Epithelial cell of prostate (primary cell): Measurements from ENCODE around the gene ICA1L.

ENCODE experiments used
- DNase-seq: peaks from one replicate; pipeline ENCODE4 v3.0.0-alpha.2; 2011; ENCODE audit warnings: low read depth, low spot score
- H3K27ac ChIP-seq: fragments of 450-650 bp; 2 replicates; pipeline ENCODE4 v1.5.1; 2017; ENCODE audit warnings: mild to moderate bottlenecking

The ICA1L gene

GRCh38 chr2:202790676-202791075, 80.9 kb downstream of the ICA1L start:
- no peak overlapping the region for H3K27ac ChIP-seq
- DNase-seq = no peak

- no peak overlapping the region for H3K27ac ChIP-seq
- DNase-seq = no peak
These were observed 84.7 kb downstream of the ICA1L start for GRCh38 chr2:202786842-202787241.

- no peak overlapping the region for H3K27ac ChIP-seq
- no peak for DNase-seq
These were observed 88.5 kb downstream of the ICA1L start for GRCh38 chr2:202782940-202783558.

- DNase-seq = peak; percentile 94
- peak overlapping the region; percentile 53 for H3K27ac ChIP-seq
These were observed 91.0 kb downstream of the ICA1L start for GRCh38 chr2:202780514-202781021.

GRCh38 chr2:202778217-202778616, 93.3 kb downstream of the ICA1L start:
- DNase-seq = no peak

GRCh38 chr2:202774104-202774503, 97.5 kb downstream of the ICA1L start:
- no peak for DNase-seq
- no peak overlapping the region for H3K27ac ChIP-seq

More at GRCh38 chr2:202778217-202778616, 93.3 kb downstream of the ICA1L start:
- H3K27ac ChIP-seq = no peak overlapping the region

DNA sequence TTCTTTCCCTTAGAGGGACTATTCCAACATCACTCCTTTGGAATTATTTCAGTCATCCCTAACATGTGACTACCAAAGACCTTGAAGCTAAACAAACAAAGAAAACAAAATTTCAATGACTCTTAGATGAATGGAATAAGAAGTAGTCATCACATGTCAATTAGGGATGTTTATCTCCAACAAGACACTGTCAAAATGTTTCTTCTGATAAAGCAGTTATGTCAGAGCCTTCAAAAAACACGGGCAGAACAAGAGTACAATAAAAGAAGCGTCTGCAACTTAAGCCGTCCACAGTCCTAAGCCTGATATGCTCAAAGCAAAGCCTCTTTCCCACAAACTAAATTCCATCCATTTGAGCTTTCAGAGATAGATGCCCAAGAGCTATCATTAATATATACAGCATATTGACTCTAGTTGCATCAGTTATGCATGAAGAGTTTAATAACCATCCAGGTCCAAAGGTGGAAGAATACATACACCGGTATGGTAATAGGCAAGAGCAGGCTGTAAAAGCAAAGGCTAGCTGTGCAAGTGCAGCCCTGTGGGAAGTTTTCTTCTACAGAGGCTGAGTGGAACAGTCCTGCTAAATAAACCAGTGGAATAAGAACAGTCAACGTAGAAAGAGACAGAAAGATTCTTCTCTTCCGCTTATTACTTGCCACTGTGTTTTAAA, 98.1 kb downstream of the ICA1L start:
- H3K27ac ChIP-seq = no peak overlapping the region
- DNase-seq = no peak

DNA sequence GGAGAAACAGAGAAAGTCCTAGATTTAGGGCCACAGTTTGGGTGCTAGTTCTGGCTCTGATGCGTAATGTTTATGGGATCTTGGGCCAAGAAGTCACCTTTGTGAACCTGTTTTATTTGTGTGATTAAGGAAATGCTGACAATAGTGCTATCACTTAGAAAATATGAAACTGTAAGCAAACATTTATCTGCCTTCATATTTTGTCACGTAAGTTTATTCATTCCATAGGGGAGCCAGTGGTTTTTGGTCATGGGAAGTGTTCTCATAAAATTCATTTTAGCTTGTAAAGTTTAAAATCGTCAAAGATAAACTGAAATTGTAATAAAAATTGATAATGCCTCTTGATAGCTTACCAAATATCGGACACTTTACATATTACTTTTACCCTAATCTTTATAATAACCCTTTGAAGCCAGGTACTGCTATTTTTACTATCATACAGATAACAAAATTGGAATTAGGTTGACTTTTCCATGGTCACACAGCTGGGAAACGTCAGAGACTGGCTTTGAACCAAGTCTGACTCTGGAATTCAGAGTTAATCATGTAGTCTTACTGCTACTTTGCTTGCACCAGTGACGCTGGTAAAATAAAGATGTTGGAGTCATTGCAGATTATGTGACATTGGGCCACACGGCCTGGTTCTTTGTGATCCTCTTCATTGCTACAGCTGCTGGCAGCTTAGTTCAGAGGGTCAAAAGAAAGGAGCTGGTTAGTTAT, 99.7 kb downstream of the ICA1L start:
- H3K27ac ChIP-seq = no peak overlapping the region
- no peak for DNase-seq

DNA sequence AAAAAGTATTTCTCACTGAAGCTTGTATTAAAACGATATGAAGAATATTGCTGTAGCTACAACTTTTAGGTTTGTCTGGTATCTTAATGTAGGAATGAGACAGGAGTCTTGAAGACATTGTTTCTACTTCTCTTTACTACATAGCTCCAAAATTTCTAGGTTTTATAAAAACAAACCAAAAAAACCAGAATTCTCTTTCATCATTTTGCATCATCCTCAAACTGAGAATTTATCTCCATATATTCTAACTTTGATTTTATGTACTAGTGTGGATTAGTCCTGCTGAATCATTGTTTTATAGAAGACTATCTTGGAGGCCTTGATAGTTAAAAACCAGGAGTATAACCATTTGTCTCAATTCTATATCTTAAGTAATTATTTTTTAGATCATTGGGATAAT, 100.2 kb downstream of the ICA1L start:
- no peak overlapping the region for H3K27ac ChIP-seq
- DNase-seq = no peak

DNA sequence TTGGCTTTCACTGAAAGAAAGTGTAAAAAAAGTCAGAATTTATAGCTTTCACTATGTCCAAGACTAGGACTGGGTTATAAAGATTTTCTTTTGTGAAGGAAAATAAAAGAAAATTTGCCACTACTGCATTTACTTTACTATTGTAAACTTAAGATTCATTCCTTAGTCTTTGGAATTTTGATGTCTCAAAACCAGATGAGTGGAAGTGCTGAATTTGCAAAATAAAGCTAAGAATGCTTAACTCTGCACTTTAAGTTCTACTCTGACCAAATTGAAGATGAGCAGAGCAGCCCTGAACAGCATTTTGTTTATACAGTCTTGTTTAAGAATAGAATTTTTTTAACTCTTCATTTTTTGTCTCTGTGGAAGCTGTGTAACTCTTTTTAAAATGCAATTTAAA, 102.4 kb downstream of the ICA1L start:
- no peak overlapping the region for H3K27ac ChIP-seq
- DNase-seq = no peak

DNA sequence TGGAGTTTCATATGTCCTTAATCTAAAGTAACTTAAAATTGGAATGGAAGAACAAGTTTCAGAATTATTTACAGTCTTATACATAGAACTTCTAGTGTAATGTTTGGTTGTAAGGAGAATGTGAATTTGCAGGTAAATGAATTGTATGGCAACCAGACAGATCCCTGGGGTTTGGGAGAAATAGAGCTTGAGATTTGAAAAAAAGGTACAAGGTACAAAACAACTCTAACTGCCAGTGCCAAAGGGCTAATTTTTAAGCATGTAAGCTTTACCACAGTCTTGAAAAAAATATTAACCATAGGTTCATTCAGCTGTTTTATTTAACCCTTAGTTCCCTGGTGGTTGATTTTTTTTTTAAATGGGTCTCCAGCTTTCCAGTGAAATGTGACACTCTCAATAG, 103.3 kb downstream of the ICA1L start:
- DNase-seq = no peak
- no peak overlapping the region for H3K27ac ChIP-seq

DNA sequence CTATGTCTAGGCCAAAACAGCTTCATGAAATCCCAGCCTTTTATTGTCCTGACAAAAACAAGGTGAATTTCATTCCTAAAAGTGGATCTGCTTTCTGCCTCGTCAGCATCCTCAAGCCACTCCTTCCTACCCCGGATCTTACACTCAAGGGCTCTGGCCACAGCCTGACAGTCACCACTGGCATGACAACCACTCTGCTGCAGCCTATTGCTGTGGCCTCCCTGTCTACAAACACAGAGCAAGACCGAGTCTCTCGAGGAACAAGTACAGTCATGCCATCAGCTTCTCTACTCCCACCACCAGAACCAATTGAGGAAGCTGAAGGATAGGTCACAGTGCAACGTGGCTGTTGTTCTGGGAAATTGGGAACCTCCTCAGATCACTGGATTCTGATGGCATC, 106.1 kb downstream of the ICA1L start:
- peak; percentile 46 for DNase-seq
- H3K27ac ChIP-seq = no peak overlapping the region

DNA sequence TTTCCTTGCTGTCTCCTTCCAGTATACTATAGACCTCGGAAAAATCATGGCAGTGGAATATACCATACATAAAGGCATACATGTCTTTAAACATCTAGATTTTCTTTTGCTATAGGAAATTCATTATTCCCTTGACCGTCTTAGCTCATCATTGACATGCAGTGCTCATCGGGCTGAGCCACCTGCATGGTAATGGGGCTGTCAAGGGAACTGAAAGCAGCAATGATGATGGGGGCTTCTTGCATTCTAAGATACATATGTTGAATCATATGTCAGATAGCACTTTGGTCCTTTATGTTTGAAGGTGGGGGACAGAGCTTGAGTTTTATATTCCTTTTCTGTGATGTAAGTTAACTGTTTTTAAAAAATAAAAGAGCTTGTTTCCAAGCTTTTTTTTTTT, 106.6 kb downstream of the ICA1L start:
- no peak for DNase-seq
- no peak overlapping the region for H3K27ac ChIP-seq

DNA sequence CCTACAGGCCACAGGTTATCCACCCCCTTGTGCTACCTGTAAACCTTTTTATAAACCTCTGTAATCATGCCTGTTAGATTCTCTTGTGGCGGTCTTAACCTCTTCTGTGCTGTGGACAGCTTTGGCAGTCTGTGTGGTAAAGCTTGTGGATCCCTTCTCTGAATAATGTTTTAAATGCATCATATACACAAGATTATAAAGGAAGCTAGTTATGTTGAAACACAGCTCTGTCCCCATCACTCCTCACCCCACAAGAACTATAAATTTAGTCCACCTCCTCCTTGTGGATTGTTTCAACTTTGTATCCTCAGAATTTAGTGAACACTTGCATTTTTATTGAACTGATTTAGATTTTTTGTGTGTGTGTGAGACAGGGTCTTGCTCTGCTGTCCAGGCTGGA, 107.7 kb downstream of the ICA1L start:
- no peak for DNase-seq
- H3K27ac ChIP-seq = no peak overlapping the region

GRCh38 chr2:202762556-202762955, 109.0 kb downstream of the ICA1L start:
- no peak overlapping the region for H3K27ac ChIP-seq
- no peak for DNase-seq

- DNase-seq = no peak
- H3K27ac ChIP-seq = no peak overlapping the region
These were observed 110.7 kb downstream of the ICA1L start for GRCh38 chr2:202760848-202761247.

DNA sequence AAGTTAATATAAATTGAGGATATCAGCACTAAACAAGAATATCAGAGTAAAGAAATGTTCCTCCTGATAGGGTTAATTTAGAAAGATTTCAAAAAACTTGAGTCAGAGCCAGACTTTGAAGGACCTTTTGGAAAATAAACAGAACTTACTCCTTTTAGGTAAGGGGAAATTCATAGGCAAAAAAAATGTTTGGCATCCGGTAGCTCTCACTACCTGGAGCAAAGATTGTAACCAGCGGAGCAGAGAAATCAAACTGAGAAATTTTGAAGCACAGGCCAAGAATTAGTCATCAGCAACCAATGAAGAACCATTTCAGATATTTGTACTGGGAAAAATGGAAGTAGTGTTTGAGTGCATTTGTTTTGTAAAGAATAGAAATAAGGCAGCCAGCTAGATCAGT, 113.0 kb downstream of the ICA1L start:
- H3K27ac ChIP-seq = no peak overlapping the region

GRCh38 chr2:202758128-202758527, 113.4 kb downstream of the ICA1L start:
- no peak overlapping the region for H3K27ac ChIP-seq
- no peak for DNase-seq

More for the DNA sequence above, 113.0 kb downstream of the ICA1L start:
- DNase-seq = no peak

GRCh38 chr2:202757339-202757738, 114.2 kb downstream of the ICA1L start:
- H3K27ac ChIP-seq = no peak overlapping the region
- DNase-seq = no peak

GRCh38 chr2:202756598-202756997, 115.0 kb downstream of the ICA1L start:
- DNase-seq = no peak

GRCh38 chr2:202754936-202755335, 116.6 kb downstream of the ICA1L start:
- DNase-seq = no peak
- H3K27ac ChIP-seq = no peak overlapping the region

More at GRCh38 chr2:202756598-202756997, 115.0 kb downstream of the ICA1L start:
- no peak overlapping the region for H3K27ac ChIP-seq
